Naive thymus-derived CD4-positive, alpha-beta T cell (primary cell): ENCODE data around the gene SNHG17. TPM values are rescaled to one million over a fixed set of nuclear protein-coding genes. Genes with fewer than 3 reads are reported as not detected.
"Not testable (repeated sequence)": the region's sequence is repeated elsewhere in the genome, so short reads cannot be mapped to it uniquely, and the experiment has no call there.

Experiments
- ATAC-seq: fragments of 150-1000 bp; cut with Tn5 transposase; 2 replicates; pipeline ENCODE4 v1.10.0; 2021; ENCODE audit warnings: mild to moderate bottlenecking, moderate library complexity
- CTCF ChIA-PET: fragments of 350-600 bp; sonication (Branson Sonifier 250); formaldehyde crosslinking; loops from one replicate; lab custom pipeline; 2021; ENCODE audit warnings: antibody characterized with exemption; lab: Charles Lee
- POLR2A ChIA-PET: fragments of 350-600 bp; sonication (Branson Sonifier 250); formaldehyde crosslinking; loops from one replicate; lab custom pipeline; 2021; ENCODE audit warnings: antibody characterized with exemption, inconsistent platforms; lab: Charles Lee
- DNase-seq, 9 donors: peaks; one replicate each; pipeline versions ENCODE4 v3.0.0 to v3.0.0-alpha.2; 2020 to 2022; ENCODE audit warnings: mixed read lengths in 1 of 9
- H3K27ac ChIP-seq: one replicate; pipeline ENCODE4 v1.7.0; 2013; ENCODE audit warnings: mild to moderate bottlenecking, low read depth, low read length, moderate library complexity
- H3K27me3 ChIP-seq, 2 donors: one replicate each; pipeline ENCODE4 v1.7.0; 2013; ENCODE audit warnings: low read length in 2 of 2, mild to moderate bottlenecking in 2 of 2, moderate library complexity in 2 of 2; ENCODE audit not compliant: control insufficient read depth in 2 of 2, insufficient read depth in 2 of 2
- H3K36me3 ChIP-seq, 3 experiments: 1 replicate in 2 of 3; 2 replicates in 1 of 3; pipeline ENCODE4 v1.7.0; 2013; ENCODE audit warnings: low read length in 3 of 3, mild to moderate bottlenecking in 3 of 3, moderate library complexity in 1 of 3; ENCODE audit not compliant: insufficient read depth in 3 of 3, control insufficient read depth in 2 of 3
- H3K4me1 ChIP-seq, 2 donors: one replicate each; pipeline ENCODE4 v1.7.0; 2013; ENCODE audit warnings: low read length in 2 of 2, mild to moderate bottlenecking in 2 of 2, moderate library complexity in 1 of 2; ENCODE audit not compliant: control insufficient read depth in 2 of 2, insufficient read depth in 2 of 2
- H3K4me3 ChIP-seq: 2 replicates; pipeline ENCODE4 v1.7.0; 2013; ENCODE audit warnings: mild to moderate bottlenecking, low read length
- H3K9me3 ChIP-seq, 3 experiments: 1 replicate in 2 of 3; 2 replicates in 1 of 3; pipeline ENCODE4 v1.7.0; 2013; ENCODE audit warnings: low read length in 3 of 3; ENCODE audit not compliant: control insufficient read depth in 2 of 3
- H3K27ac Mint-ChIP-seq, 9 donors: one replicate each; pipeline ENCODE4 v1.8.0; 2020 to 2022; ENCODE audit warnings: mixed read lengths in 9 of 9, mild to moderate bottlenecking in 8 of 9, moderate library complexity in 5 of 9, inconsistent platforms in 2 of 9
- H3K27me3 Mint-ChIP-seq, 5 donors: one replicate each; pipeline ENCODE4 v1.8.0; 2021 to 2022; ENCODE audit warnings: mixed read lengths in 5 of 5, mild to moderate bottlenecking in 1 of 5
- H3K36me3 Mint-ChIP-seq, 5 donors: one replicate each; pipeline ENCODE4 v1.8.0; 2020 to 2022; ENCODE audit warnings: mixed read lengths in 5 of 5, mild to moderate bottlenecking in 3 of 5, inconsistent platforms in 1 of 5
- H3K4me1 Mint-ChIP-seq, 7 donors: one replicate each; pipeline ENCODE4 v1.8.0; 2020 to 2022; ENCODE audit warnings: mixed read lengths in 7 of 7, mild to moderate bottlenecking in 3 of 7, inconsistent platforms in 1 of 7
- H3K4me3 Mint-ChIP-seq, 10 donors: one replicate each; pipeline ENCODE4 v1.8.0; 2020 to 2022; ENCODE audit warnings: mild to moderate bottlenecking in 10 of 10, mixed read lengths in 10 of 10, moderate library complexity in 6 of 10, inconsistent platforms in 2 of 10
- H3K9me3 Mint-ChIP-seq, 11 donors: one replicate each; pipeline ENCODE4 v1.8.0; 2020 to 2022; ENCODE audit warnings: mixed read lengths in 11 of 11, mild to moderate bottlenecking in 4 of 11, inconsistent platforms in 1 of 11, moderate library complexity in 1 of 11
- intact Hi-C, 2 donors: fragments of 100-400 bp; cut with micrococcal nuclease; formaldehyde crosslinking; loops; one replicate each; pipeline ENCODE4 v1.15.1; 2023
- polyA plus RNA-seq, 2 donors: library from polyadenylated mRNA; unstranded; fragments of 300-500 nt; fragmentation: Illumina TruSeq; gene quantifications; one replicate each; pipeline ENCODE4 v1.2.3, GENCODE V29; 2021
- total RNA-seq, 6 experiments: library from RNA in 5 of 6; stranded (reverse) in 5 of 6; gene quantifications; 1 replicate in 5 of 6; 2 replicates in 1 of 6; pipeline ENCODE4 v1.2.3 and lab custom pipeline; 2021 to 2026

The SNHG17 gene
- total and polyA plus RNA-seq, 7 experiments from 2014 or later: 40.2 to 141 (median 52.4) TPM

DNA sequence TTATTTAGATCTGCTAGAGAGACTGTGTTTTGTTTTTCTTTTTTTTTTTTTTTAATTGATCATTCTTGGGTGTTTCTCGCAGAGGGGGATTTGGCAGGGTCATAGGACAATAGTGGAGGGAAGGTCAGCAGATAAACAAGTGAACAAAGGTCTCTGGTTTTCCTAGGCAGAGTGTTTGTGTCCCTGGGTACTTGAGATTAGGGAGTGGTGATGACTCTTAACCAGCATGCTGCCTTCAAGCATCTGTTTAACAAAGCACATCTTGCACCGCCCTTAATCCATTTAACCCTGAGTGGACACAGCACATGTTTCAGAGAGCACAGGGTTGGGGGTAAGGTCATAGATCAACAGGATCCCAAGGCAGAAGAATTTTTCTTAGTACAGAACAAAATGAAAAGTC, 25.5 kb upstream of the SNHG17 start:
- POLR2A ChIA-PET, H3K36me3 ChIP-seq, H3K4me3 Mint-ChIP-seq, H3K9me3 Mint-ChIP-seq, H3K4me3 ChIP-seq, H3K36me3 Mint-ChIP-seq, CTCF ChIA-PET, ATAC-seq, H3K4me1 Mint-ChIP-seq, DNase-seq, intact Hi-C loops, H3K4me1 ChIP-seq, H3K27ac ChIP-seq, H3K27ac Mint-ChIP-seq, H3K9me3 ChIP-seq, H3K27me3 ChIP-seq: not testable (repeated sequence)
- H3K27me3 Mint-ChIP-seq: peaks cover 0 to 14% (median 0%) of the 10 kb centered on the region in 5 donors

DNA sequence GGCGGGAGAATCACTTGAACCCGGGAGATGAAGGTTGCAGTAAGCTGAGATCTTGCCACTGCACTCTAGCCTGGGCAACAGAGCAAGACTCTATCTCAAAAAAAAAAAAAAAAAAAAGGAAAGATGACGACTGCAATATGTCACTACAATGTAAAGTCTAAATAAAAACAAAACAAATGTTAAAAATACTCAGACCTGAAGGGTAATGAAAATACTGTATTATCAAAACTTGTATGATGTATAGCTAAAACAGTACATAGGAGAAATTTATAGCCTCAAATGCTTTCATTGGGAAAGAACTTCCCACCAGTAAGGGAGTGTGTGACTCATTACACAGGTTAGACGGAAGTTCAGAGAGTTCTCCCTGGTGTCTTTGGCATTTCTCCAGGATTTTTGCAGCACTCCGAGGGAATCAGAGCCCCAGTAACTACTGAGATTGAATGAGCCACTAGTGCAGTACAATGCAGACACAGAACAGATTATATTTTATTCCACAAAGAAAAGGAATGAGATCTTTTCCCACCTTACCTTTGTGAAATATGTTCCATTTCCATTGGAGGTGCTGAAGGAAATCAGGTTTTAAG, 25.0 kb upstream of the SNHG17 start:
- intact Hi-C loops: no loop called here
- POLR2A ChIA-PET: no interaction called here
- Histone ChIP-seq H3K4me1 (no peaks in the 10 kb centered on the region), H3K9me3 (no peaks in the 10 kb centered on the region), H3K27ac (no peak overlapping the region), H3K27me3 (no peaks in the 10 kb centered on the region), H3K4me3 (no peak overlapping the region), H3K36me3 (no peaks in the 10 kb centered on the region)
- Mint-ChIP-seq H3K27me3 (peaks cover 0 to 14% (median 0%) of the 10 kb centered on the region in 5 donors), H3K4me1 (peaks cover 0 to 1% (median 0%) of the 10 kb centered on the region in 7 donors), H3K36me3 (no peaks in the 10 kb centered on the region), H3K4me3 (no peak overlapping the region), H3K9me3 (no peaks in the 10 kb centered on the region), H3K27ac (no peak overlapping the region)
- ATAC-seq: no peak
- no peak for DNase-seq
- CTCF ChIA-PET: no interaction called here

DNA sequence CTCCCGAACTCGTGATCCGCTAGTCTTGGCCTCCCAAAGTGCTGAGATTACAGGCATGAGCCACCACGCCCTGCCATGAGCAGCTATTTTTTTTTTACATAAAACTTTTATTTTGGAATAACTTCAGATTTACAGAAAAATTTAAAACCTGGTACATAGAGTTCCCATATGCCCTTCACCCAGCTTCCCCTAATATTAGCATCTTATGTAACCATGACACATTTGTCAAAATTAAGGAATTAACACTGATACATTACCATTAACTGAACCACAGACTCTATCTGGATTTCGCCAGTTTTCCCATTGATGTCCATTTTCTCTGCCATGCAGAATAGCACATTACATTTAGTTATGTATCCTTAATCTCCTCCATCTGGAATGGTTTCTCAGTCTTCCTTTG, 23.2 kb upstream of the SNHG17 start:
- no peak for DNase-seq
- Histone ChIP-seq H3K4me3 (no peak overlapping the region), H3K36me3 (no peaks in the 10 kb centered on the region), H3K9me3 (no peaks in the 10 kb centered on the region), H3K4me1 (no peaks in the 10 kb centered on the region), H3K27ac (no peak overlapping the region), H3K27me3 (no peaks in the 10 kb centered on the region)
- Mint-ChIP-seq H3K4me3 (no peak overlapping the region), H3K4me1 (peaks cover 0 to 1% (median 0%) of the 10 kb centered on the region in 7 donors), H3K36me3 (no peaks in the 10 kb centered on the region), H3K27ac (no peak overlapping the region), H3K9me3 (no peaks in the 10 kb centered on the region), H3K27me3 (peaks cover 0 to 14% (median 0%) of the 10 kb centered on the region in 5 donors)
- no peak for ATAC-seq
- CTCF ChIA-PET: no interaction called here
- POLR2A ChIA-PET: no interaction called here
- intact Hi-C loops: no loop called here

- H3K36me3 ChIP-seq: peaks cover 0 to 16% (median 0%) of the 10 kb centered on the region in 3 experiments
- H3K27me3 Mint-ChIP-seq: peaks cover 0 to 14% (median 0%) of the 10 kb centered on the region in 5 donors
Observed at GRCh38 chr20:38454556-38455473, 19.7 kb upstream of the SNHG17 start.

GRCh38 chr20:38453941-38454340, 18.8 kb upstream of the SNHG17 start:
- ATAC-seq (no peak), DNase-seq (no peak)
- Mint-ChIP-seq H3K9me3 (no peaks in the 10 kb centered on the region), H3K36me3 (peaks cover 7 to 31% (median 10%) of the 10 kb centered on the region in 5 donors), H3K4me3 (no peak overlapping the region), H3K4me1 (peaks cover 0 to 9% (median 0%) of the 10 kb centered on the region in 7 donors), H3K27ac (no peak overlapping the region), H3K27me3 (peaks cover 0 to 14% (median 0%) of the 10 kb centered on the region in 5 donors)
- Histone ChIP-seq H3K27me3 (no peaks in the 10 kb centered on the region), H3K36me3 (peaks cover 0 to 23% (median 0%) of the 10 kb centered on the region in 3 experiments), H3K27ac (no peak overlapping the region), H3K9me3 (no peaks in the 10 kb centered on the region), H3K4me3 (no peak overlapping the region), H3K4me1 (no peaks in the 10 kb centered on the region)
- CTCF ChIA-PET: no interaction called here
- POLR2A ChIA-PET: interaction anchor here (0.9 kb wide), 1 partner anchor 19 kb away, joined by 4 read pairs; the partner anchor contains the start of gene RALGAPB
- intact Hi-C loops: no loop called here

More at GRCh38 chr20:38454556-38455473, 19.7 kb upstream of the SNHG17 start:
- no peak for DNase-seq
- ChIA-PET POLR2A (no interaction called here), CTCF (no interaction called here)
- ATAC-seq: no peak
- Mint-ChIP-seq H3K9me3 (no peaks in the 10 kb centered on the region), H3K36me3 (peaks cover 3 to 25% (median 10%) of the 10 kb centered on the region in 5 donors), H3K27ac (no peak overlapping the region), H3K4me3 (no peak overlapping the region), H3K4me1 (peaks cover 0 to under 1% (median 0%) of the 10 kb centered on the region in 7 donors)
- intact Hi-C loops: no loop called here
- Histone ChIP-seq H3K4me1 (no peaks in the 10 kb centered on the region), H3K4me3 (no peak overlapping the region), H3K27ac (no peak overlapping the region), H3K9me3 (no peaks in the 10 kb centered on the region), H3K27me3 (no peaks in the 10 kb centered on the region)

DNA sequence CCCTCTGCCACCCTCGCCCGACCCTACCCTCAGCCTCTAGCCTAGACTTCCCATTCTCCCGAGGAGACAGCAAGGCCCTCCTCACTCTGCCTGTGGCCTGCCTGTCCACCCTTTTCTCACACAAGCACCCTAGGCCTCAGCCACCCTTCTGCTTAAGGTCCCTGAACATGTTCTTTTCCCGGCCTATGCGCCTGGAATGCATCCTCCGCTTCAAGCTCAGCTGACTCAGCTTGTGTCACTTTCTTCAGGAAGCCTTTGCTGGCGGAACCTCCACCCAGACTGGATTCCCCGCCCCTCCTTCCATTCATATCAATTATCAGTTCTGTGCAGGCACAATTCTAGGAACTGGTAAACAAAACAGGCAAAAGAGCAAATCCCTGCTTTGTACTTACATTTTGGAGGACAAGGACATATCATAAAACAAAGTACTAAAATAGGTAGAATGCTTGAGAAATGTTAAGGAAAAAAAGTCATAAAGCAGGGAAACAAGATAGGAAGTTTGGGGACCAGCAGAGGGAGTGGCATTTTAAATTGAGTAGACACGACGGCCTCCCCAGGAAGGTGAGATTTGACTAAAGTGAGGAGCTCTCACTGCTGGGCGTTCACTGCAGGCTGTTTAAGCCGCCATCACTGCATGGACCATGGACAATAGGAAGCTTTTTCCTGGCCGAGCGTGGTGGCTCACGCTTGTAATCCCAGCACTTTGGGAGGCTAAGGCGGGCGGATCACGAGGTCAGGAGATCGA, 17.9 kb upstream of the SNHG17 start:
- no peaks in the 10 kb centered on the region for H3K4me1 ChIP-seq
- H3K27ac Mint-ChIP-seq: peak overlapping the region in 2 of 9 donors; percentile 29 to 42
- DNase-seq (no peak), ATAC-seq (no peak)
- H3K4me1 Mint-ChIP-seq: peaks cover 0 to 13% (median 5%) of the 10 kb centered on the region in 7 donors
- H3K36me3 ChIP-seq: peaks cover 0 to 23% (median 0%) of the 10 kb centered on the region in 3 experiments
- H3K9me3 ChIP-seq: no peaks in the 10 kb centered on the region
- intact Hi-C loops: no loop called here
- peaks cover 7 to 31% (median 10%) of the 10 kb centered on the region in 5 donors for H3K36me3 Mint-ChIP-seq
- H3K27me3 Mint-ChIP-seq: peaks cover 0 to 10% (median 0%) of the 10 kb centered on the region in 5 donors
- H3K4me3 ChIP-seq: no peak overlapping the region
- ChIA-PET POLR2A (interaction anchor here (0.9 to 1.0 kb wide), 2 partner anchors 19 to 20 kb away, joined by 3 to 4 read pairs; partner anchors contain the start of gene RALGAPB), CTCF (no interaction called here)
- no peaks in the 10 kb centered on the region for H3K9me3 Mint-ChIP-seq
- no peak overlapping the region for H3K4me3 Mint-ChIP-seq
- no peaks in the 10 kb centered on the region for H3K27me3 ChIP-seq
- H3K27ac ChIP-seq: no peak overlapping the region
